Measurements from ENCODE around the gene LCN6.
"Not testable (repeated sequence)": the region's sequence is repeated elsewhere in the genome, so short reads cannot be mapped to it uniquely, and the experiment has no call there.

The LCN6 gene

GRCh38 chr9:136759001-136759400, 10.7 kb upstream of the LCN6 start:
- DNase-seq = no peak

- DNase-seq = no peak
These were observed 9.4 kb upstream of the LCN6 start for GRCh38 chr9:136757751-136758140.

- no peak for DNase-seq
These were observed 9.0 kb upstream of the LCN6 start for GRCh38 chr9:136757328-136757727.

GRCh38 chr9:136756836-136757235, 8.5 kb upstream of the LCN6 start:
- DNase-seq = no peak

- no peak for DNase-seq
These were observed 7.8 kb upstream of the LCN6 start for GRCh38 chr9:136756134-136756438.

- not testable (repeated sequence) for DNase-seq
These were observed 7.2 kb upstream of the LCN6 start for GRCh38 chr9:136755302-136756133.

- no peak for DNase-seq
These were observed 6.4 kb upstream of the LCN6 start for GRCh38 chr9:136754626-136755301.

GRCh38 chr9:136754059-136754572, 5.8 kb upstream of the LCN6 start:
- no peak for DNase-seq

GRCh38 chr9:136753371-136754058, 5.2 kb upstream of the LCN6 start:
- DNase-seq = no peak

- no peak for DNase-seq
These were observed 3.5 kb upstream of the LCN6 start for GRCh38 chr9:136751814-136752213.

- no peak for DNase-seq
These were observed 2.9 kb upstream of the LCN6 start for GRCh38 chr9:136751244-136751643.

- no peak for DNase-seq
These were observed 2.2 kb upstream of the LCN6 start for GRCh38 chr9:136750526-136750925.

GRCh38 chr9:136748666-136749611, 614 bp upstream of the LCN6 start:
- no peak for DNase-seq

GRCh38 chr9:136747161-136748060, 914 bp downstream of the LCN6 start:
- no peak for DNase-seq

- DNase-seq = no peak
These were observed 1.7 kb downstream of the LCN6 start for GRCh38 chr9:136746621-136747020.

GRCh38 chr9:136746155-136746490, 2.2 kb downstream of the LCN6 start:
- no peak for DNase-seq

- no peak for DNase-seq
These were observed 2.8 kb downstream of the LCN6 start for GRCh38 chr9:136745389-136746154.

- no peak for DNase-seq
These were observed 3.6 kb downstream of the LCN6 start for GRCh38 chr9:136744773-136745172.

- DNase-seq = no peak
These were observed 4.6 kb downstream of the LCN6 start for GRCh38 chr9:136743639-136744211.

- DNase-seq = no peak
These were observed 5.5 kb downstream of the LCN6 start, which contains the start of gene LCN10 for GRCh38 chr9:136742591-136743391. Gene LCN10, minus strand, starts transcription at chr9:136742940. Its CDS starts 37 bp downstream, at chr9:136742903.
